ENCODE data around the gene TMEM151B. TPM values are rescaled to one million over a fixed set of nuclear protein-coding genes. Genes with fewer than 3 reads are reported as not detected.

The TMEM151B gene
- total and polyA plus RNA-seq, 9 of the 15 experiments (the other 6 are each of a cell fraction or from before 2014, with no cell fraction given) = not detected

DNA sequence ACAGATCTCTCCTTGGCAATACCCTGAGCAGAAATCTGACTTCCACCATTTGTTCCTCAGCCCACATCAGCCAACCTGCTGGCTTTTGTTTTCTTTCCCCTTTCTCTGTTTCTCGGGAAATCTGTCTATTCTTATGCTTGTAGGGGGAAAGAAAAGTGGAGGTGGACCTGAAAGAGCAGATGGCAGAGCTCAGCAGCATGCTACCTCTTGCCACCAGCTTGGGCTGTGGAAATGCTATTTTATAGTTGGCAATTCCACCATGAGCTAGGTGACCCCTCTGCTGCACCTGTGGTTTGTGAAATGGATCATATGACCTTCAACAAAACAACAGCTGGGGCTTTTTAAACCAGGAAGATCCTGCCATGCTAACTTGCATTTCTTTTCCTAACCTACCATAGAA is 65.4 kb downstream of the TMEM151B start:
- BruUV-seq (replicated peaks) = no TSS peak
- H3K27me3 ChIP-seq (ENCODE audit: control insufficient read depth in 2 of 2, insufficient read depth in 2 of 2, low read length in 2 of 2) = peaks cover 27 to 34% of the 10 kb centered on the region in 2 experiments
- FAIRE-seq (no peak), ATAC-seq (no peak), DNase-seq (ENCODE audit: extremely low read depth in 1 of 4, low spot score in 3 of 4) (no peak)
- CTCF ChIA-PET (ENCODE audit: low intra/inter-chr PET ratio) = no interaction called here
- peaks cover 0 to 2% of the 10 kb centered on the region in 2 experiments; a peak in 1 of 5 replicates for H3K4me1 ChIP-seq (replicated peaks in 1 of 2; ENCODE audit: control insufficient read depth in 2 of 2, insufficient read depth in 2 of 2, low read length in 2 of 2)
- no peak overlapping the region for H2AFZ ChIP-seq (ENCODE audit: low read depth, low read length)
- POLR2A ChIA-PET = interaction anchor here (0.6 to 1.5 kb wide), 6 partner anchors 23 to 760 kb away, joined by 3 read pairs; partner anchors contain the start of genes AARS2, POLH and XPO5
- no peak overlapping the region for H3K27ac ChIP-seq (ENCODE audit: extremely low read depth, low read depth, low read length)
- no peaks in the 10 kb centered on the region for H3K79me2 ChIP-seq (ENCODE audit: control insufficient read depth, insufficient read depth, low read length)
- H3K9me1 ChIP-seq (ENCODE audit: control insufficient read depth, insufficient read depth, low read length) = no peaks in the 10 kb centered on the region
- WGBS (ENCODE audit: insufficient coverage, low coverage, missing lambda C conversion rate) = 0% methylated on average over 1 of the region's 1 CpG
- intact Hi-C loops (cut with micrococcal nuclease) (loop anchor here (10.0 kb wide), 1 partner anchor 241 kb away; no protein-coding TSS in a partner anchor), in situ Hi-C loops (cut with MboI) (no loop called here)
- TF ChIP-seq FOXP1 (CRISPR knock-in tag; IDR thresholded peaks at IDR 0.05) = no peak
- no peak for TF ChIP-seq KDM5B (IDR thresholded peaks at IDR 0.05; ENCODE audit: insufficient replicate concordance, low read depth, low read length)
- no peak for TF ChIP-seq FOXM1 (IDR thresholded peaks at IDR 0.05; ENCODE audit: low read depth)
- TF ChIP-seq FOXM1 (CRISPR knock-in tag; IDR thresholded peaks at IDR 0.05; ENCODE audit: low read depth) = no peak
- no peak for TF ChIP-seq TRIM25 (IDR thresholded peaks at IDR 0.05; ENCODE audit: borderline replicate concordance)
- no peak for TF ChIP-seq BRD4 (IDR thresholded peaks at IDR 0.05)
- no peak for TF ChIP-seq ZBTB17 (CRISPR knock-in tag; IDR thresholded peaks at IDR 0.05)
- TF ChIP-seq ZFX (CRISPR knock-in tag; IDR thresholded peaks at IDR 0.05) = no peak
- TF ChIP-seq MXI1 (IDR thresholded peaks at IDR 0.05; ENCODE audit: low read depth, low read length) = no peak
- no peak for TF ChIP-seq TARDBP (IDR thresholded peaks at IDR 0.05)
- no peak for TF ChIP-seq THRAP3 (IDR thresholded peaks at IDR 0.05; ENCODE audit: borderline replicate concordance)
- no peak for TF ChIP-seq ZNF584 (CRISPR knock-in tag; IDR thresholded peaks at IDR 0.05; ENCODE audit: low read depth)
- TF ChIP-seq ZBTB7A (IDR thresholded peaks at IDR 0.05; ENCODE audit: borderline replicate concordance, control insufficient read depth, low read depth, low read length) = no peak
- no peak for TF ChIP-seq ILK (tag; IDR thresholded peaks at IDR 0.05; ENCODE audit: borderline replicate concordance, low read depth)
- H3K4me3 ChIP-seq = no peak overlapping the region
- H3K9me3 ChIP-seq (replicated peaks; ENCODE audit: control insufficient read depth, insufficient read depth, low read depth, low read length) = no peaks in the 10 kb centered on the region
- H3K9ac ChIP-seq (ENCODE audit: insufficient read depth in 1 of 2, low read depth in 2 of 2, low read length in 2 of 2) = no peak overlapping the region
- no peaks in the 10 kb centered on the region for H3K36me3 ChIP-seq (ENCODE audit: control insufficient read depth, insufficient read depth, low read length)
- no peak overlapping the region for H3K4me2 ChIP-seq (ENCODE audit: insufficient read depth, low read length)
- no peaks in the 10 kb centered on the region for H4K20me1 ChIP-seq (replicated peaks; ENCODE audit: control insufficient read depth, insufficient read depth, low read length)

Measured in K562 (cell line).